G401 (cell line): ENCODE data around the gene MAN2B1. TPM values are rescaled to one million over a fixed set of nuclear protein-coding genes. Genes with fewer than 3 reads are reported as not detected.
A peak's percentile ranks its signal among the peaks of the same experiment; 100 is the strongest.
"Not testable (repeated sequence)": the region's sequence is repeated elsewhere in the genome, so short reads cannot be mapped to it uniquely, and the experiment has no call there.

Experiments
- DNase-seq: peaks from one replicate; pipeline ENCODE4 v3.0.0-alpha.2; 2015; ENCODE audit warnings: low spot score
- in situ Hi-C: cut with HindIII; loops from 2 replicates; pipeline ENCODE4 v1.10.0; 2016; ENCODE audit warnings: low sequenced_read_pairs, mixed read lengths
- total RNA-seq: library from RNA; depleted of rRNA; stranded (reverse); fragments of >200 nt; shearing (Covaris generic); gene quantifications from 2 replicates; pipeline ENCODE4 v1.2.3, GENCODE V29; 2014; rRNA removed

MAN2B1 gene
- total RNA-seq, result 30.0 and 58.1 TPM in 2 replicates

- peak; percentile 79 for DNase-seq
- in situ Hi-C loops, result no loop called here
Observed at GRCh38 chr19:12666265-12667048, at the start of gene MAN2B1, which contains the start of gene WDR83. Gene MAN2B1 (minus strand): TSS chr19:12666742. CDS start chr19:12666701, 41 bp downstream. Gene WDR83 (plus strand): TSS chr19:12666807. CDS start chr19:12669791, 2,984 bp downstream.

DNA sequence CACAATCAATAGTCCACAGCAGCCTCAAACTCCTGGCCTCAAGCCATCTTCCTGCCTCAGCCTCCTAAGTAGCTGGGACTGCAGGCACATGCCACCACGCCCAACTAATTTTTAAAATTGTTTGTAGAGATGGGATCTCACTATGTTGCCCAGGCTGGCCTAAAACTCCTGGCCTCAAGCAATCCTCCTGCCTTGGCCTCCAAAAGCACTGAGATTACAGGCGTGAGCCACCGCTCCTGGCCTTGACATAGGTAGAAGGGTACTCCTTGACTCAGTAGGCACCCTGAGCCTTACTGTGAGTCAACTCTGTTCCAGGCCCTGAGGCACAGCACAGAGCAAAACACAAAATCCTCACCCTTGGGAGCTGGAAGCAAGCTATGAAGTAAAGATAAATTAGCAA lies 49.4 kb upstream of the MAN2B1 start:
- in situ Hi-C loops, result no loop called here
- DNase-seq, result no peak

DNA sequence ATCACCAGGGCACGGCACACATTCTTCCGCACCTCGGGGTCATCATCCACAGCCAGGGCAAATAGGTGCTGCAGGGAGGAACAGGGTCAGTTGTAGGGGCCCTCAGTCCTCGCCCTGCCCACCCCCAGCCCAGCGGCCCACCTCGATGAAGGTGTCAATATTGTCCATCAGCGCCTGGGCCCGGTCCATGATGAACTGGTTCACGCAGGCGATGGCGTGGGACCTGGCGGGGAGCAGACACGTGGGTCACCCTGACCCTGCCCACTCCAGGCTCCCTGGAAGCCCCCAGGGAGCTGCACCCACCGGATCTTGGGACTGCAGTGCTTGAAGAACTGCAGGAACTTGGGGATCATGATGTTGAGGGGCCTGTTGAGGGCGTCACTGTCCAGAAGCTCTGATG lies 48.6 kb upstream of the MAN2B1 start:
- no peak for DNase-seq
- in situ Hi-C loops, result no loop called here

DNA sequence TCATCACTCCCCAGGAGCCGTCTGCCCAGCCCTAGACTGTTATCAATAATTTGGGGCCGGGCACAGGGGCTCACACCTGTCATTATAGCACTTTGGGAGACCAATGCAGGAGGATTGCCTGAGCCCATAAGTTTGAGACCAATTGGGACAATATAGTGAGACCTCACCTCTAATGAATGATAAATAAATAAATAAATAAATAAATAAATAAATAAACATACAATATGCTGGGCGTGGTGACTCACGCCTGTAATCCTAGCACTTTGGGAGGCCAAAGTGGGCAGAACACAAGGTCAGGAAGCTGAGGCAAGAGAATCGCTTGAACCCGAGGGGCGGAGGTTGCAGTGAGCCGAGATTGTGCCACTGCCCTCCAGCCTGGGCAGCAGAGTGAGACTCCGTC lies 46.8 kb upstream of the MAN2B1 start:
- in situ Hi-C loops, DNase-seq: not testable (repeated sequence)

GRCh38 chr19:12712077-12712476 lies 45.5 kb upstream of the MAN2B1 start:
- DNase-seq, in situ Hi-C loops: not testable (repeated sequence)

DNA sequence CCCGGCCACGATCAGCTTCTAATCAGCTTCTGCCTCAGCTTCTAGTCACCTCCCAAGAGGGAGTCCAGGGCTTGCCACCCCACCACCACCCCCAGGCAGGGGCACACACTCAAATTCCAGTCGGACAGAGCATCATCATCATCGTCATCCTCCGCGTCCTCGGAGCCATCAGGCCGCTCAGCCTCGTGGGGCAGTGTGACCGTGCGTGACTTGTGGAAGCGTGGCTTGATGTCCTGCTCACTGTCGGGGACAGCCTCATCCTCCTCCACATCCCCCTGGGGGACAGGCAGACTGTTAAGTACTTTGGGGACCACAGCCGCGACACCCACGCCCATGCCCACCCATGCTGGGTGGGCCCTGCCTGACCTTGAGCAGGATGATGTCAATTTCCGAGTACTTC lies 44.6 kb upstream of the MAN2B1 start:
- in situ Hi-C loops, result no loop called here
- no peak for DNase-seq

DNA sequence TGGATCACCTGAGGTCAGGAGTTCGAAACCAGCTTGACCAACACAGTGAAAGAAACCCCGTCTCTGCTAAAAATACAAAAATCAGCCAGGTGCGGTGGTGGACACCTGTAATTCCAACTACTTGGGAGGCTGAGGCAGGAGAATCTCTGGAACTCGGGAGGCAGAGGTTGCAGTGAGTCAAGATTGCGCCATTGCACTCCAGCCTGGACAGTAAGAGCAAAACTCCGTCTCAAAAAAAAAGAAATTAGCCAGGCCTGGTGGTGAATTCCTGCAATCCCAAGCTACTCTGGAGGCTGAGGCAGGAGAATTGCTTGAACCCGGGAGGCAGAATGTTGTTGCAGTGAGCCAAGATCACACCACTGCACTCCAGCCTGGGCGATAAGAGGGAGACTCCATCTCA lies 42.1 kb upstream of the MAN2B1 start:
- DNase-seq, result no peak
- in situ Hi-C loops, result no loop called here

GRCh38 chr19:12706332-12706718 lies 39.8 kb upstream of the MAN2B1 start:
- no peak for DNase-seq
- in situ Hi-C loops, result no loop called here

GRCh38 chr19:12705654-12706331 lies 39.3 kb upstream of the MAN2B1 start:
- DNase-seq, result no peak
- in situ Hi-C loops, result no loop called here

- DNase-seq, result no peak
- in situ Hi-C loops, result no loop called here
Observed at GRCh38 chr19:12705169-12705568, 38.6 kb upstream of the MAN2B1 start.

GRCh38 chr19:12703046-12703445 lies 36.5 kb upstream of the MAN2B1 start:
- in situ Hi-C loops, result no loop called here
- peak; percentile 52 for DNase-seq

GRCh38 chr19:12701596-12702282 lies 35.2 kb upstream of the MAN2B1 start:
- in situ Hi-C loops, result no loop called here

DNA sequence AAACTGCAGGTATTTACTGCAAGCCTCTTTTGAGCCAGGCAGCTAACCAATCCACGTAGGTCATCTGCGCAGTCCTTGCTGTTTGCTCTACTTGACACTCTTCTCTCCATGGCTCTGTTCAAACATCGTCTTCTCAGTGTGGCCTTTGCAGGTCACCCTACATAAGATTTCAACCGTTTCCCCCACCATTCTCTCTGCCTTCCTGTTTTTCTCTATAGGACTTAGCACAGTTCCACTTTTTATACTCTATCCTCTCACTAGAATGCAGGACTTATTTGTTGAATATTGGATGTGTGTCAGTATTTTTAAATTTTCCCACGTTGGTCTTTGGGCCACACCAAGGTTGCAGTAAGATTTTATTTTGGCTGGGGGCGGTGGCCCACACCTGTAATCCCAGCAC lies 31.6 kb upstream of the MAN2B1 start:
- in situ Hi-C loops, result no loop called here
- DNase-seq, result no peak

More at GRCh38 chr19:12701596-12702282, 35.2 kb upstream of the MAN2B1 start:
- no peak for DNase-seq

GRCh38 chr19:12697425-12697824 lies 30.9 kb upstream of the MAN2B1 start:
- in situ Hi-C loops, DNase-seq: not testable (repeated sequence)

- in situ Hi-C loops, result no loop called here
Observed at GRCh38 chr19:12696366-12697335, 30.1 kb upstream of the MAN2B1 start, which contains the start of gene FBXW9. Gene FBXW9 (minus strand): TSS chr19:12696631. CDS start chr19:12696581, 50 bp downstream.

DNA sequence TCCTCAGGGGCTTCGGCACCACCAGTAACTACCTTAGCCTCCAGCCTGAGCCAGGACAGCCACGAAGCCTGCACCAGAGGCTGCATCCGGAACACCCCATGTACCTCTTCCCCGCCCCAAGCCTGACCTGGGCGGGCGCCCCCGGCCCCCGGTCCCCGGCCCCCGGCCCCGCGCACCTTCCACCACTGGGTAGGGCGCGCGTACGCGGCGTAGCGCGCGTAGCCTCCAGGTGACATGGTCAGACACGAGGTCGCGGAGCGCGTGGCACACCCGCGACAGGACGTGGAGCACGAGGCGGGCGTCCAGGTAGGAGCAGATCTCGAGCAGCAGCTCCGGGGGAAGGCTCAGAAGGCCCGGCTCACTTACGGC lies 29.4 kb upstream of the MAN2B1 start:
- in situ Hi-C loops, result no loop called here
- no peak for DNase-seq

More at GRCh38 chr19:12696366-12697335, 30.1 kb upstream of the MAN2B1 start, which contains the start of gene FBXW9:
- peak; percentile 96 for DNase-seq

DNA sequence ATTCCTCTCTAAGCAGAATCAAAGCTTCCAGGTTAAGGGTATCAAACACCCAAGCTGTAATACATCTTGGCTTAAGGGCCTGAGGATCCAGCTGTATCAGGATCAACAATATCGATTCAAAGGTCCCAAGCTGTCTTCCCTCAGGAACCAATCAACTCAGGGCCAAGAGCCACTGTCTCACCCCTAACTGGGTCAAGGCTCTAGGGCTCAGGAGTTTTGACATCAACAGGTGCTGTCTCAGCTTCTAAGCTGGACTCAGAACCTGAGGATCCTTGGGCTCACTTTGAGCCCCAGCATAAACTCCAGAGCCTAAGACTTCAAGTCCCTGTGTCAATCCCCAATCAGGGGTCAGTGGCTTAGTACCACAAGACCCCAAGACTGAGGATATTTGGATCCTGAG lies 29.0 kb upstream of the MAN2B1 start:
- no peak for DNase-seq
- in situ Hi-C loops, result no loop called here

- in situ Hi-C loops, result no loop called here
- no peak for DNase-seq
Observed at GRCh38 chr19:12695096-12695495, 28.6 kb upstream of the MAN2B1 start.

DNA sequence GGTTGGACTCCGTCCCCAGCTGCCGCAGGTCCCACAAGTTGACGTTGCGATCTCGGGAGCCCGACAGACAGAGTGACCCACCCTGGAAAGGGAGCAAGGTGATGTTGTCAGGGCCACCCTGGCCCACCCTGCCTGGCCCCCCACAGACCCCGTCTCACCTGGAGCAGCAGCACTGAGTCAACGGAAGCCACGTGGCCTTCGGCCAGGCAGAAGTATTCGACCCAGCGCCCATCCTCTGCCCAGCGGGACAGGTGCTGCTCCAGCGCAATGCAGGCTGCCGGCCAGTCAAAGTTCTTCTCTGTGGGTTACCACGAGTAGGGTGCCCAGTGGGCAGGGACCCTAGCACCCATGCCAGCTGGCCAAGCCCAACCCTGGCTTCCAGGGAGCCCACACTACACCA lies 28.1 kb upstream of the MAN2B1 start:
- DNase-seq, result no peak
- in situ Hi-C loops, result no loop called here
